B cell (primary cell): ENCODE measurements around the gene LRRC55. TPM values are rescaled to one million over a fixed set of nuclear protein-coding genes. Genes with fewer than 3 reads are reported as not detected.

Source experiments
- ATAC-seq: fragments of 200-7000 bp; cut with Tn5 transposase; one replicate; pipeline ENCODE4 v1.10.0; 2021; ENCODE audit warnings: low read depth, mild to moderate bottlenecking, moderate number of reproducible peaks, moderate library complexity
- CTCF ChIA-PET: fragments of 350-600 bp; sonication (Branson Sonifier 250); formaldehyde crosslinking; loops from one replicate; lab custom pipeline; 2021; ENCODE audit warnings: antibody characterized with exemption, inconsistent platforms; lab: Charles Lee
- POLR2A ChIA-PET: fragments of 350-600 bp; sonication (Branson Sonifier 250); formaldehyde crosslinking; loops from one replicate; lab custom pipeline; 2021; ENCODE audit warnings: antibody characterized with exemption; lab: Charles Lee
- DNase-seq: peaks from one replicate; pipeline ENCODE4 v3.0.0; 2013
- H2AFZ ChIP-seq: 2 replicates; pipeline ENCODE4 v1.6.1; 2012; ENCODE audit warnings: mild to moderate bottlenecking, low read depth, low read length; ENCODE audit not compliant: insufficient read depth, poor library complexity, severe bottlenecking
- H3K27ac ChIP-seq, 2 donors: 1 replicate in 1 of 2; 2 replicates in 1 of 2; pipeline ENCODE4 v1.5.1; 2012 to 2013; ENCODE audit warnings: low read length in 2 of 2, mild to moderate bottlenecking in 2 of 2, moderate library complexity in 1 of 2
- H3K27me3 ChIP-seq, 4 experiments: fragments of 200-600 bp in 1 of 4; sonication (generic) in 1 of 4; replicated peaks in 1 of 4; 1 replicate in 2 of 4; 2 replicates in 2 of 4; pipeline versions ENCODE4 v1.6.1 to v1.7.0; 2013 to 2016; ENCODE audit warnings: low read length in 3 of 4, mild to moderate bottlenecking in 2 of 4, mixed read lengths in 1 of 4, moderate library complexity in 1 of 4; ENCODE audit not compliant: insufficient read depth in 4 of 4, control insufficient read depth in 3 of 4; ENCODE audit errors: control extremely low read depth in 1 of 4
- H3K36me3 ChIP-seq, 2 experiments: replicated peaks in 1 of 2; 1 replicate in 1 of 2; 2 replicates in 1 of 2; pipeline versions ENCODE4 v1.6.1 to v1.7.1; 2013; ENCODE audit warnings: low read length in 1 of 2; ENCODE audit not compliant: insufficient read depth in 2 of 2, control insufficient read depth in 1 of 2; ENCODE audit errors: control extremely low read depth in 1 of 2, extremely low read depth in 1 of 2
- H3K4me1 ChIP-seq, 2 donors: fragments of 200-600 bp in 1 of 2; sonication (generic) in 1 of 2; 1 replicate in 1 of 2; 2 replicates in 1 of 2; pipeline versions ENCODE4 v1.5.1 to v1.6.1; 2013 to 2017; ENCODE audit warnings: low read length in 2 of 2; ENCODE audit not compliant: control insufficient read depth in 2 of 2, insufficient read depth in 2 of 2
- H3K4me2 ChIP-seq: replicated peaks from 2 replicates; pipeline ENCODE3; 2012; ENCODE audit warnings: mild to moderate bottlenecking, low read depth, low read length; ENCODE audit not compliant: poor library complexity, severe bottlenecking
- H3K4me3 ChIP-seq, 5 experiments: fragments of 200-600 bp in 1 of 5; sonication (generic) in 1 of 5; 1 replicate in 3 of 5; 2 replicates in 2 of 5; pipeline versions ENCODE4 v1.5.1 to v1.7.0; 2011 to 2016; ENCODE audit warnings: low read length in 4 of 5, mild to moderate bottlenecking in 4 of 5, low read depth in 2 of 5, control low read depth in 1 of 5, moderate library complexity in 1 of 5; ENCODE audit not compliant: insufficient read depth in 1 of 5; ENCODE audit errors: control extremely low read depth in 1 of 5, extremely low read depth in 1 of 5
- H3K79me2 ChIP-seq: fragments of 200-600 bp; sonication (generic); one replicate; pipeline ENCODE4 v1.6.0; 2016; ENCODE audit warnings: low read length; ENCODE audit not compliant: control insufficient read depth, insufficient read depth
- H3K9ac ChIP-seq: fragments of 200-600 bp; sonication (generic); 2 replicates; pipeline ENCODE4 v1.6.1; 2017; ENCODE audit warnings: mild to moderate bottlenecking, low read length, moderate library complexity
- H3K9me3 ChIP-seq, 3 donors: one replicate each; pipeline versions ENCODE4 v1.6.1 to v1.7.1; 2013; ENCODE audit warnings: low read length in 2 of 3; ENCODE audit not compliant: control insufficient read depth in 2 of 3, insufficient read depth in 1 of 3; ENCODE audit errors: control extremely low read depth in 1 of 3
- H4K20me1 ChIP-seq: 2 replicates; pipeline ENCODE4 v1.6.0; 2012; ENCODE audit warnings: mild to moderate bottlenecking, low read length; ENCODE audit not compliant: insufficient read depth, control insufficient read depth, poor library complexity, severe bottlenecking
- H3K27ac Mint-ChIP-seq: one replicate; pipeline ENCODE4 v1.8.0; 2021; ENCODE audit warnings: mixed read lengths
- H3K27me3 Mint-ChIP-seq: one replicate; pipeline ENCODE4 v1.8.0; 2021; ENCODE audit warnings: mixed read lengths
- H3K4me1 Mint-ChIP-seq: one replicate; pipeline ENCODE4 v1.8.0; 2021; ENCODE audit warnings: mixed read lengths
- H3K4me3 Mint-ChIP-seq: one replicate; pipeline ENCODE4 v1.8.0; 2021; ENCODE audit warnings: mixed read lengths
- H3K9me3 Mint-ChIP-seq: one replicate; pipeline ENCODE4 v1.8.0; 2022; ENCODE audit warnings: mixed read lengths; ENCODE audit not compliant: insufficient read depth
- CTCF ChIP-seq: fragments of 200-600 bp; IDR thresholded peaks from one replicate; pipeline ENCODE4 v1.8.0; 2022; ENCODE audit warnings: antibody characterized with exemption, mild to moderate bottlenecking
- EZH2 ChIP-seq: IDR thresholded peaks from 2 replicates; pipeline ENCODE4 v1.6.1; 2012; ENCODE audit warnings: borderline replicate concordance, low read depth, mild to moderate bottlenecking, moderate library complexity, low read length; ENCODE audit not compliant: insufficient read depth, poor library complexity, severe bottlenecking
- WGBS: methylation state at CpG from one replicate; pipeline ENCODE4 v1.1.5; 2013; ENCODE audit warnings: missing lambda C conversion rate; ENCODE audit not compliant: insufficient coverage; 5-methylcytosine and 5-hydroxymethylcytosine counted together
- intact Hi-C: fragments of 100-400 bp; cut with micrococcal nuclease; formaldehyde crosslinking; loops from one replicate; pipeline ENCODE4 v1.10.0; 2022
- polyA plus RNA-seq: library from polyadenylated mRNA; depleted of rRNA; stranded (reverse); fragments of >200 nt; gene quantifications from 2 replicates; pipeline ENCODE4 v1.2.3, GENCODE V29; 2012
- total RNA-seq, 2 donors: library from RNA; stranded (reverse); fragments of 120-200 nt in 1 of 2; gene quantifications; 1 replicate in 1 of 2; 2 replicates in 1 of 2; pipeline versions ENCODE4 v1.2.3 to v1.2.4, GENCODE V29; 2013 to 2022

Gene LRRC55
- total and polyA plus RNA-seq, 2 donors (not counting 1 experiment from before 2014, with no cell fraction given), result not detected

GRCh38 chr11:57203359-57203758 is 21.6 kb downstream of the LRRC55 start:
- Histone ChIP-seq H4K20me1 (no peaks in the 10 kb centered on the region), H3K36me3 (no peaks in the 10 kb centered on the region), H3K4me3 (no peak overlapping the region), H3K27ac (no peak overlapping the region), H3K9ac (no peak overlapping the region), H3K4me1 (no peaks in the 10 kb centered on the region), H3K4me2 (no peak overlapping the region), H3K9me3 (no peaks in the 10 kb centered on the region), H3K79me2 (no peaks in the 10 kb centered on the region), H2AFZ (no peak overlapping the region), H3K27me3 (no peaks in the 10 kb centered on the region)
- no peak overlapping the region for H3K4me3 Mint-ChIP-seq
- H3K27ac Mint-ChIP-seq, result no peak overlapping the region
- no peaks in the 10 kb centered on the region for H3K9me3 Mint-ChIP-seq
- ATAC-seq, result no peak
- no peak for TF ChIP-seq CTCF
- no peak for TF ChIP-seq EZH2
- POLR2A ChIA-PET, result no interaction called here
- H3K4me1 Mint-ChIP-seq, result no peaks in the 10 kb centered on the region
- H3K27me3 Mint-ChIP-seq, result peaks cover 18% of the 10 kb centered on the region
- CTCF ChIA-PET, result no interaction called here
- intact Hi-C loops, result no loop called here
- WGBS, result 64% methylated on average over 3 of the region's 3 CpGs
- no peak for DNase-seq

- no peak for DNase-seq
- Histone ChIP-seq H3K4me2 (no peak overlapping the region), H3K27ac (no peak overlapping the region), H3K4me1 (no peaks in the 10 kb centered on the region), H3K27me3 (no peaks in the 10 kb centered on the region), H3K79me2 (no peaks in the 10 kb centered on the region), H2AFZ (no peak overlapping the region), H3K36me3 (no peaks in the 10 kb centered on the region), H3K4me3 (no peak overlapping the region), H3K9ac (no peak overlapping the region), H4K20me1 (no peaks in the 10 kb centered on the region), H3K9me3 (no peaks in the 10 kb centered on the region)
- Mint-ChIP-seq H3K27me3 (peaks cover 18% of the 10 kb centered on the region), H3K4me3 (no peak overlapping the region), H3K27ac (no peak overlapping the region), H3K4me1 (no peaks in the 10 kb centered on the region), H3K9me3 (no peaks in the 10 kb centered on the region)
- 69% methylated on average over 2 of the region's 7 CpGs for WGBS
- TF ChIP-seq EZH2 (no peak), CTCF (no peak)
- intact Hi-C loops, result no loop called here
- CTCF ChIA-PET, result no interaction called here
- no peak for ATAC-seq
- POLR2A ChIA-PET, result no interaction called here
Measured at GRCh38 chr11:57203882-57204480, 22.2 kb downstream of the LRRC55 start.
